Fibroblast of villous mesenchyme (primary cell): Measurements from ENCODE around the gene DDOST. TPM values are rescaled to one million over a fixed set of nuclear protein-coding genes. Genes with fewer than 3 reads are reported as not detected.

ENCODE experiments used
- DNase-seq: peaks from one replicate; pipeline ENCODE4 v3.0.0-alpha.2; 2010; ENCODE audit warnings: low read depth
- H3K4me3 ChIP-seq: 2 replicates; pipeline ENCODE4 v1.5.1; 2011; ENCODE audit warnings: low read depth, mild to moderate bottlenecking, low read length
- total RNA-seq: library from RNA; depleted of rRNA; stranded (reverse); fragments of >200 nt; gene quantifications from 2 replicates; pipeline ENCODE4 v1.2.3, GENCODE V29; 2012
- TF ChIP-seq, protein P1 (sequence below): IDR thresholded peaks from 2 replicates; pipeline ENCODE4 v1.5.1; 2012; ENCODE audit warnings: low read depth, mild to moderate bottlenecking, low read length; ENCODE audit not compliant: insufficient read depth

The DDOST gene
- total RNA-seq, 1 donor: 203 TPM

DNA sequence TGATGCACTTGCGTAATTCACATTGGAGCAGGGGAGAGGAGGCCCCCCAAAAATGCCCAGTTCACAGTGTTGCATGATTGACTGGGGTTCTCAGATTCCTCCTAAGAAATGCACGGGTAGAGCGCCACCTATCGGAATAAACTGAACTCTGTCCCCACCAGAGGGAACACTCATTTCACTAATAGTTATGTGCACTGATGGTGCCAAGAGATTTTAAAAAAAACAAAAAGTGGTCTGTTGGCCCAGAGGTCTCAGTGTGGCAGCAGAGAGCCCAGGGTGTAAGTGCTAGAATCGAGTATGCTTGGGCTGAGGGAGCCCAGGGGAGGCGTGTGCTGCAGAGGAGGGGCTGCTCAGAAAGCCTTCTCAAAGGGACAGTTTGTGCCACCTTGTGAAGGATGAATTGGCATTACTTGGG lies 21.0 kb downstream of the DDOST start:
- DNase-seq: peak; percentile 61
- TF ChIP-seq, protein P1, sequence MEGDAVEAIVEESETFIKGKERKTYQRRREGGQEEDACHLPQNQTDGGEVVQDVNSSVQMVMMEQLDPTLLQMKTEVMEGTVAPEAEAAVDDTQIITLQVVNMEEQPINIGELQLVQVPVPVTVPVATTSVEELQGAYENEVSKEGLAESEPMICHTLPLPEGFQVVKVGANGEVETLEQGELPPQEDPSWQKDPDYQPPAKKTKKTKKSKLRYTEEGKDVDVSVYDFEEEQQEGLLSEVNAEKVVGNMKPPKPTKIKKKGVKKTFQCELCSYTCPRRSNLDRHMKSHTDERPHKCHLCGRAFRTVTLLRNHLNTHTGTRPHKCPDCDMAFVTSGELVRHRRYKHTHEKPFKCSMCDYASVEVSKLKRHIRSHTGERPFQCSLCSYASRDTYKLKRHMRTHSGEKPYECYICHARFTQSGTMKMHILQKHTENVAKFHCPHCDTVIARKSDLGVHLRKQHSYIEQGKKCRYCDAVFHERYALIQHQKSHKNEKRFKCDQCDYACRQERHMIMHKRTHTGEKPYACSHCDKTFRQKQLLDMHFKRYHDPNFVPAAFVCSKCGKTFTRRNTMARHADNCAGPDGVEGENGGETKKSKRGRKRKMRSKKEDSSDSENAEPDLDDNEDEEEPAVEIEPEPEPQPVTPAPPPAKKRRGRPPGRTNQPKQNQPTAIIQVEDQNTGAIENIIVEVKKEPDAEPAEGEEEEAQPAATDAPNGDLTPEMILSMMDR: peak; percentile 84
- no peak overlapping the region for H3K4me3 ChIP-seq

DNA sequence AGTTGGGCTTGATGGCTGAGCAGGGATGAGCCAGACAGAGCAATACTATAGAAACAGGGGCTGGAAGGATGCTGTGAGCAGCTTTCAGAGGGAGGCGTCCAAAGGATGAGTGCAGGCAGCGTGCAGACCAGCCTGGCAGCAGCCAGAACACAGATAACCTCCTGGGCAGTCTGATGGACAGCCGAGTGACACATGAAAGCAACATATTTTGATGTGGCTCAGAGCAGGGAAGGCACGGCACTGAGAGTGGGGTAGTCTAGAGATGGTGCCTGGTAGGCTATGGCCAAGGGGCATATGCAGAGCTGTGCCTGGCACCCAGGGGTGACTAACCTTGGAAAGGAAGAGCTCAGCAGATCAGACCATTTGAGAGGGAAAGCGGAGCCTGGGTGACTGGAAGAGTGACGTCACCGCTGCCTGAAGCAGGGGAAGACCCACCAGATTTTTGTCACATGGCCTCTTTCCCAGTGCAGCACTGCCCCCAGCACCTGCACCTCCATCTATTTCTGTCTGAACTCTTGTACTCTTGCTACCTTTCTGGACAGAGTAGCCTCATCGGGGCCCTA lies 24.3 kb downstream of the DDOST start:
- DNase-seq: no peak
- H3K4me3 ChIP-seq: no peak overlapping the region
- TF ChIP-seq, protein P1: no peak

DNA sequence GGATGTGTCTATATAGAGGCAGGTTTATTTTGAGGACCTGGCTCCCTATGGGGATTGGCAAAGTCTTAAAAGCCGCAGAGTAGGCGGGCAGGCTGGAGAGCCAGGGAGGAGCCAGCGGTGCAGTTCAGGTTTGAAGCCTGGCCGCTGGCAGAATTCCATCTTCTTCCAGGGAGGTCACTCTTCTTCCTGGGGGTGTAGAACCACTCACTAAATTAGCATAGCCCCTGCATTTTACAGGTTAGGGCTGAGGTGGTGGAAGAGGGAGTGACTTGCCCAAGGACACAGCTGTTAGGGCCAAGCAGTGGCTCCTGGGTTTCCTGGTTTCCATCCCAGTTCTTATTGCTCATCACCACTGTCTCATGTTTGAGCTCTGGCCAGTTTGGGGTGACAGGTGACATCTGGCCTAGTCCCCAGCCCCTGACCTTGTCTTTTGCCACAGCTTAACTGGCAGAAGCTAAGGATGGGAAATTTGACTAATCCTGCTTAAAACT lies 26.5 kb downstream of the DDOST start:
- DNase-seq: peak; percentile 19
- TF ChIP-seq, protein P1: no peak

DNA sequence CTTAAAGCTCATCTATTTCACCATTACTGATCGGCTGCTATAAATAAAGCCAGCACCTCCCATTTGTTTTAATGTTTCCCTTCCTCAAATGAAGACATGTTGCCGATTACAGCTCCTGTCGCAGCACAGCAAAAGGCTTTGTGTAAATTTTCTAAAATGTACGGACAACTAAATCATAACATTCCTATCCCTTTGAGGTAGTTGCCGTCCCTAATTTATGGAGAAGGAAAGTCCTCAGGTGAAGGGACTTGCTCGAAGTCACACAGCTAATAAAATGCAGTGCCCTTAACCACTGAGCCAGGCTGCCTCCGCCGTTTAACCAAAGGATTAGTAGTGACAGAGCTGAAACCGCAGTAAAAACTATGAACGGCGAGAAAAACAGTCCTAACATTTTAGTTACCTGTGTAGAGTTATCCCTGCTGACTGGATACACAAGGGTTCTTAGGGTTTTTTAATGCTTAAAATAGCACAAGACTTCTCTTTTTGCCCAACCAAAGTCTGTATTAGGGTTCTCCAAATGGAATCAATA lies 27.0 kb downstream of the DDOST start:
- TF ChIP-seq, protein P1: no peak
- H3K4me3 ChIP-seq: peak overlapping the region; percentile 81
- DNase-seq: peak; percentile 14

More for the DNA sequence above, 26.5 kb downstream of the DDOST start:
- peak overlapping the region; percentile 81 for H3K4me3 ChIP-seq

DNA sequence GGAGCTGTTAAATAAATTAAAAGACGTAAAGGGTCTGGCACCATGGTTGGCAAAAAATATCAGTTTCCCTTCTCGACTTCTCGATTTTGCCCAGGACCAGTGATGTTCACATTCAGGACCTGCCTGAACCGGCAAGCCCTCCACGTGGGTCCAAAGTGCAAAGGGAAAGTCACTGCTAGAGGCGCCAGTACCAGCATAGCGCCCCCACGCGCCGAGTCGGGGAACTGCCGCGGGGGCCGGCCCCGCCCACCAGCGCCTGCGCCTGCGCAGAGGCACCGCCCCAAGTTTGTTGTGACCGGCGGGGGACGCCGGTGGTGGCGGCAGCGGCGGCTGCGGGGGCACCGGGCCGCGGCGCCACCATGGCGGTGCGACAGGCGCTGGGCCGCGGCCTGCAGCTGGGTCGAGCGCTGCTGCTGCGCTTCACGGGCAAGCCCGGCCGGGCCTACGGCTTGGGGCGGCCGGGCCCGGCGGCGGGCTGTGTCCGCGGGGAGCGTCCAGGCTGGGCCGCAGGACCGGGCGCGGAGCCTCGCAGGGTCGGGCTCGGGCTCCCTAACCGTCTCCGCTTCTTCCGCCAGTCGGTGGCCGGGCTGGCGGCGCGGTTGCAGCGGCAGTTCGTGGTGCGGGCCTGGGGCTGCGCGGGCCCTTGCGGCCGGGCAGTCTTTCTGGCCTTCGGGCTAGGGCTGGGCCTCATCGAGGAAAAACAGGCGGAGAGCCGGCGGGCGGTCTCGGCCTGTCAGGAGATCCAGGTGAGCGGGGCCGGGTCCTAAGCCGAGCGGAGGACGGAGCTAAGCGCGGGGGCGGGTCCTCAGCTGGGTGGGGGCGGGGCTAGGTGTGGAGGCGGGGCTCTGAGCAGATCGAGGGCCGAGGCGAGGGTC lies 27.7 kb downstream of the DDOST start, which contains the start of gene PINK1:
Gene PINK1, plus strand, starts transcription at position 269 of the 875 bp plus-strand sequence. Its CDS starts 91 bp downstream, at position 360.
- TF ChIP-seq, protein P1: peak; percentile 97
- peak within 1 kb of the TSS; percentile 81 for H3K4me3 ChIP-seq
- DNase-seq: peak; percentile 64

DNA sequence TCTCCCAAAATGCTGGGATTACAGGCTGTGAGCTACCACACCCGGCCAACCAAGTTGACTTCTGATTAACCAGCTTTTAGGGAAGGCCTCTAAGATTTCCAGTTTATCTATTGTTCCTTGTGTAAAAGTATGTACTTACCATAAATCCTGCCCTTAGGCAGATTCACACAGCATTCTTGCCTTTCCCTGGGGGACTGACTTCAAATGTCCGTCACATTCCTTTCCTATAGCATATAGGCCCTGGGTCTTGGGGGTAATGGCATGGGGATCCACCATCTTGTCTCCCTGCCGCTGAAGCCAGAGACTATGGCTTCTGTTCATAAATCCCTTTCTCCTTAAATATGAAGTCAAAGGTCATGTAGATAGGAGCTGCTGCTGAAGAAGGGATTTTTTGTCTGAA lies 28.8 kb downstream of the DDOST start:
- DNase-seq: no peak
- TF ChIP-seq, protein P1: no peak
- H3K4me3 ChIP-seq: no peak overlapping the region
